GM18499 (cell line): ENCODE measurements around the gene FOSL1.

Experiments
- ATAC-seq: cut with Tn5 transposase; IDR thresholded peaks from one replicate; pipeline ENCODE4 v1.9.1; 2021; ENCODE audit warnings: moderate number of reproducible peaks; ENCODE audit not compliant: insufficient read depth, unreplicated experiment

The FOSL1 gene

GRCh38 chr11:65866509-65867283 is 33.5 kb downstream of the FOSL1 start:
- ATAC-seq: no peak

- no peak for ATAC-seq
Measured at GRCh38 chr11:65865550-65866172, 34.5 kb downstream of the FOSL1 start.

GRCh38 chr11:65864706-65865471 is 35.3 kb downstream of the FOSL1 start:
- no peak for ATAC-seq

DNA sequence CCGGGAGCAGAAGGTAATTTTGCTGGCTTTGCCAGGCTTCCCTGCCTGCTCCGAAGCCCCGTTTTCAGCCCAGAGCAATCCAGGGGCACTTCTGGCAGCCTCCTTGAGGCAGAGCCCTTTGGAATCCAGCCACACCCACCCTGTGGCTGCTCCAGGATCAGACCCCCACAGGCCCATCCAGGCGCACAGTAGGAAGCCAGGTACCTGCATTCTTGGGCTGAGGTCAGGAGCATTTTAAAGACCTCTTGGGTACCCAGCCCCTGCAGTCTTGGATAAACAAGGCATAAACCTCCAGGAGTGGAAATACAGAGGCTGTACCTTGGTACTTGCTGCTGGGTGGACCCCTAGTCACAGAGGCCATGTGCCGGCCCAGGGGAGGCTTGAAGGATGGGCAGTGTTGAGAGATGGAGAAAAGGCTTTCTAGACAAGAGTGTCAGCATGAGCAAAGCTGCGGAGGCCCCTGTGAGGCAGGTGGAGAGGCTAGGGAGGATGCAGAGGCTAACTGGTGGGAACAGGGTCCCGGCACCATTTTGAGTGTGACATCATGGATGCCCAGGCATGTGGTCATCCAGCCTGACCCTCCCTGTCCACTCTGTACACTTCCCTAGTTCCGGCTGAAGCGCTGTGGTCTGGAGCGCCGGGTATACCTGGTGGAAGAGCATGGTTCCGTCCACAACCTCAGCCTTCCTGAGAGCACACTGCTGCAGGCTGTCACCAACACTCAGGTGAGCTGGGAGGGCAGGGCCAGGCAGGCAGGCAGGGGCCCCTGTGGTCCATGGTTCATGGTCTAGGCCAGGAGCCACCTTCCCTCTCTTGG is 36.1 kb downstream of the FOSL1 start:
- no peak for ATAC-seq

GRCh38 chr11:65862941-65863888 is 37.0 kb downstream of the FOSL1 start:
- ATAC-seq: no peak

DNA sequence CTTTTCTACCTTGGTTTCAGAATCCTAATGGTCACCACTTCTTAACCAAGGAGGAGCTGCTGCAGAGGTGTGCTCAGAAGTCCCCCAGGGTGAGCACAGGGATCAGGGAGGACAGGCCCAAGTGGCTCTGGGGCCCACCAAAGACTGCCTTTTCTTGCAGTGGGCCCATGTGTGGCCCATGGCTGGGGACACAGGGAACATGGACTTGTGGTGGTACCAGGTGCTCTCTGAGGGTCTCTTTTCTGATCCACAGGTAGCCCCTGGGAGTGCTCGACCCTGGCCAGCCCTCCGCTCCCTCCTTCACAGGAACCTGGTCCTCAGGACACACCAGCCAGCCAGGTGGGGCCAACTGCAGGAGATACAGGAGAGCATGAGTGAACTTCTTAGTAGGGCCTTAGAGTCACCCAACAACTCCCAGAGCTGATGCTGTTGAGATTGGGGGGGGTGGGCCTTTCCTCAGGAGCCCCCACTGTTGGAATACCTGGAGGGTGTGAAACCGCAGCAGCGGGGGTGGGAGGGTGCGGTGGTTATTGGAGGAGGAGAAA is 37.9 kb downstream of the FOSL1 start:
- no peak for ATAC-seq

- ATAC-seq: no peak
Measured at GRCh38 chr11:65861533-65862183, 38.5 kb downstream of the FOSL1 start.

GRCh38 chr11:65861165-65861505 is 39.1 kb downstream of the FOSL1 start:
- no peak for ATAC-seq

DNA sequence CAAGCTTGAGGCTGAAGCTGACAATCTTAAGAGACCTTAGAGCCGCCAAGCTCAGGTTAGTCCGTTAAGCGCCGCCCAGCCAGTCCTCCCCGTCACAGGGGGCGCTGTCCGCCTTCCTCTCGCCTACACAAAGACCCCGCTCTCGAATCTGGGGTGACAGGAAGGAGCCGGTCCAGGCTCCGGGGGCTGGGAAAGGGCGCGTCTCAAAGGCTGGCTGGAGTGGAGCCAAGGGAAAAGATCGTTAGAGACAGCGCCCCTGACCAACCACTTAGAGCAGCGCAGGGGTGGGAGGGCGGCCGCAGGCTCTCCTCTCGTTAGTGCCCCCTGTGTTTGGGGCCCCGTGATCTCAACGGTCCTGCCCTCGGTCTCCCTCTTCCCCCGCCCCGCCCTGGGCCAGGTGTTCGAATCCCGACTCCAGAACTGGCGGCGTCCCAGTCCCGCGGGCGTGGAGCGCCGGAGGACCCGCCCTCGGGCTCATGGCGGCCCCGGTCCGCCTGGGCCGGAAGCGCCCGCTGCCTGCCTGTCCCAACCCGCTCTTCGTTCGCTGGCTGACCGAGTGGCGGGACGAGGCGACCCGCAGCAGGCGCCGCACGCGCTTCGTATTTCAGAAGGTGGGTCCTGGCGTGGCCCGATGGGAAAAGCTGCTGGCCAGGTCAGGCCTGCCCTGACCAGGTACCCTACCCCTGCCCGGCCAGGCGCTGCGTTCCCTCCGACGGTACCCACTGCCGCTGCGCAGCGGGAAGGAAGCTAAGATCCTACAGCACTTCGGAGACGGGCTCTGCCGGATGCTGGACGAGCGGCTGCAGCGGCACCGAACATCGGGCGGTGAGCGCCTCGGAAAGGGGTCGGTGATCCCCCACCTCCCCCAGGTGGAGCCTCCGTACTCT is 39.7 kb downstream of the FOSL1 start, which contains the start of gene MUS81:
MUS81 (plus strand) TSS at position 156 of the 887 bp plus-strand sequence; CDS start at position 477, 321 bp downstream.
- ATAC-seq: no peak

- no peak for ATAC-seq
Measured at GRCh38 chr11:65859812-65860277, 40.3 kb downstream of the FOSL1 start.

DNA sequence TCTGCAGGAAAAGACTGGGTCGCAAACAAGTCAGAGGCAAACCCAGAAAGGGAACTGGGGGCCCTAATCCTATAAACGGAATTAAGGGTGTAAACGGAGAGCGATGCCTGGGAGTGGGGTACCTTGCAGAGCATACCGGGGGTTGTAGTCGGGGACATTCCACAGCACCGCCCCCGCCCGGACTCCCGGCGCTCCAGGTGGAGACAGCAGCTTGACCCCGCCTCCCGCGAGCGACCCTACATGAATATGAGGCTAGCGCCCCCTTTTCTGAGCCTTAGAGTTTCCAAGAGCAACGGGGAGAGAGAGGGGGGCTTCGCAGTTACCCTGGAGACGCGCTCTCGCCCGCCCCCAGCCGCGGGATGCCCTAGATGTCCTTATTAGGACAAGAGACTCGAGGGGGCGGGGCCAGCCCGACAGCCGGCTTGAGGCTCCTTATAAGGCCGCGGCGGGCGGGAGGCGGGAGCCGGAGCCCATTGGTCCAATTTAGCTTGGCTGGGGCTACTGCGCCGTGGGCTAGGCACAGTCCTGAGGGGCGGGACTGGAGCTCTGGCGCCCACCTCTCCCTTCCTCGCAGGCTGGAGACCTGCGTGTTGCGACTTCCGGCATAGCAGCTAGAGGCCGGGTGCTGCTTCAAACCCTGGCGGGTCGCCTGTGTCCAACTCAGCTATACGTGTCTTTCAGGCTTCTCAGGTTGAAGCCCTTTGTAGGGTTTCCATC is 40.9 kb downstream of the FOSL1 start:
- peak; percentile 36 for ATAC-seq

GRCh38 chr11:65858681-65859087 is 41.5 kb downstream of the FOSL1 start:
- no peak for ATAC-seq

DNA sequence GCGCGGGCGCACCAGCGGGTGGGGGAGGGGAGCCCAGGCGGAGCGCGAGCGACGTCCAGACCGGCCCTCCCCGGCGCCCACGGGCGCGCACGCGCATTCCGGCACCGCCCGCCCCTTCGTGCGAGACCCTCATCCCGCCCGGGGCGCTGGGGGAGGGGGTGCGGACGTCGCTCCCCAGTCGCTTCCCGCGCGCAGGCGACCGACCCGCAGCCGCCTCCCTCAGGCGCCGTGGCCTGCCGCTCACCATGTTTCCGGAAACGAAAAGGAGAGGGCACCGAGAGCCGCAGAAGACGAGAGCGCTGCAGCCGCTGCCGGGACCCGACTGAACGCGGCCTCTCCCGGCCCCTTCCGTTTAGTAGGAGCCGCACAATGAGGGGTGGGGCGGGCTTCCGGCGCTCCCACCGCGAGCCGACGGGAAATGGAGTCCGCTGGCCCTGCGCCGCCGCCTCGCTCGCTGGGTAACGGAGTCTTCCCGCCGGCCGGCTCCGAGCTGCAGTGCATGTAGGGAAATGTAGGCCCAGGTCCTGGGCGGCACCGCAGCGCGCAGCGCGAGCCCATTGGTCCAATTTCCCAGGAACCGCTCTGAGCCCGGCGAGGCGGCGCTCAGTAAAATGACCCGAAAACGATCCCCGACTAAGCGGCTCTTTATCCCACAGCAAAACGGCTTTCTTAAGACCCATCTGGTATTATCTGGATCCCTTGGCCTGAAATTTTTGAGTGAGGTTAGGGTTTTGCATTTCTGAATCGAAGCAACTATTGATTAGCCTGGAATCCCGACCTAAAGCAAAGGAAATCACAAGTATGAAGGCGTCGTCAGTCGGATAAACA is 42.1 kb downstream of the FOSL1 start, which contains the start of gene CFL1:
CFL1 (minus strand) TSS at position 328 of the 828 bp plus-strand sequence; CDS start at position 247, 81 bp downstream.
- ATAC-seq: peak; percentile 25

- no peak for ATAC-seq
Measured at GRCh38 chr11:65857500-65857852, 42.7 kb downstream of the FOSL1 start.

GRCh38 chr11:65856689-65857499 is 43.3 kb downstream of the FOSL1 start:
- ATAC-seq: no peak
